Activated CD4-positive, alpha-beta T cell treated with anti-CD3 and anti-CD28 coated beads for 36 hours (primary cell): ENCODE results near the gene WNT8B. TPM values are rescaled to one million over a fixed set of nuclear protein-coding genes. Genes with fewer than 3 reads are reported as not detected.
A peak's percentile ranks its signal among the peaks of the same experiment; 100 is the strongest.

Experiments
- ATAC-seq: fragments of 200-7000 bp; cut with Tn5 transposase; one replicate; pipeline ENCODE4 v1.10.0; 2021; ENCODE audit warnings: mild to moderate bottlenecking, moderate library complexity
- CTCF ChIA-PET: fragments of 350-600 bp; sonication (Branson Sonifier 250); formaldehyde crosslinking; loops from one replicate; lab custom pipeline; 2021; ENCODE audit warnings: antibody characterized with exemption; lab: Charles Lee
- POLR2A ChIA-PET: fragments of 350-600 bp; sonication (Branson Sonifier 250); formaldehyde crosslinking; loops from one replicate; lab custom pipeline; 2021; ENCODE audit warnings: antibody characterized with exemption, inconsistent platforms; lab: Charles Lee
- DNase-seq: peaks from one replicate; pipeline ENCODE4 v3.0.0-alpha.2; 2020
- H3K27ac Mint-ChIP-seq: one replicate; pipeline ENCODE4 v1.8.0; 2021; ENCODE audit warnings: mixed read lengths
- H3K27me3 Mint-ChIP-seq: one replicate; pipeline ENCODE4 v1.8.0; 2021; ENCODE audit warnings: mixed read lengths
- H3K36me3 Mint-ChIP-seq: one replicate; pipeline ENCODE4 v1.8.0; 2021; ENCODE audit warnings: low read depth, mixed read lengths
- H3K4me1 Mint-ChIP-seq: one replicate; pipeline ENCODE4 v1.8.0; 2021; ENCODE audit warnings: mixed read lengths
- H3K4me3 Mint-ChIP-seq: one replicate; pipeline ENCODE4 v1.8.0; 2021; ENCODE audit warnings: mild to moderate bottlenecking, moderate library complexity, mixed read lengths
- H3K9me3 Mint-ChIP-seq: one replicate; pipeline ENCODE4 v1.8.0; 2021; ENCODE audit warnings: low read depth, mixed read lengths
- intact Hi-C, 2 experiments: fragments of 100-400 bp; cut with DNase I in 1 of 2; cut with micrococcal nuclease in 1 of 2; formaldehyde crosslinking; loops; one replicate each; pipeline versions ENCODE4 v1.14.2 to v1.15.1; 2022 to 2024; cut with DNase I, micrococcal nuclease
- total RNA-seq, 2 experiments: library from RNA; stranded (reverse); gene quantifications; one replicate each; pipeline ENCODE4 v1.2.3, GENCODE V29; 2021

Gene WNT8B
- total RNA-seq, 2 experiments from 2014 or later = 0.40 to 0.43 TPM

- H3K4me1 Mint-ChIP-seq = peaks cover 37% of the 10 kb centered on the region
- peak within 1 kb of the TSS; percentile 88 for H3K4me3 Mint-ChIP-seq
- H3K9me3 Mint-ChIP-seq = no peaks in the 10 kb centered on the region
- CTCF ChIA-PET = interaction anchor here (1.0 to 9.6 kb wide), 5 partner anchors 9 to 489 kb away, joined by 3 to 91 read pairs (median 6); partner anchors contain the start of gene SEC31B
- peaks cover 44% of the 10 kb centered on the region for H3K36me3 Mint-ChIP-seq
- DNase-seq (peak; percentile 93), ATAC-seq (peak; percentile 72)
- peak within 1 kb of the TSS; percentile 99 for H3K27ac Mint-ChIP-seq
- no peaks in the 10 kb centered on the region for H3K27me3 Mint-ChIP-seq
- POLR2A ChIA-PET = interaction anchor here (0.5 to 2.2 kb wide), 2 partner anchors 9 to 19 kb away, joined by 4 to 6 read pairs; no protein-coding TSS in a partner anchor
- intact Hi-C loops = loop anchor here (1.0 to 10.0 kb wide), 6 partner anchors 18 to 1285 kb away; partner anchors contain the start of genes NPM3 (in 1 of the 2), OGA (in 1 of the 2) and SCD (in 1 of the 2)
These were observed 66.9 kb downstream of the WNT8B start, which contains the start of gene NDUFB8 for GRCh38 chr10:100529475-100530298. TSS of gene NDUFB8 (minus strand) at chr10:100529871. CDS start at chr10:100529851, 20 bp downstream.

DNA sequence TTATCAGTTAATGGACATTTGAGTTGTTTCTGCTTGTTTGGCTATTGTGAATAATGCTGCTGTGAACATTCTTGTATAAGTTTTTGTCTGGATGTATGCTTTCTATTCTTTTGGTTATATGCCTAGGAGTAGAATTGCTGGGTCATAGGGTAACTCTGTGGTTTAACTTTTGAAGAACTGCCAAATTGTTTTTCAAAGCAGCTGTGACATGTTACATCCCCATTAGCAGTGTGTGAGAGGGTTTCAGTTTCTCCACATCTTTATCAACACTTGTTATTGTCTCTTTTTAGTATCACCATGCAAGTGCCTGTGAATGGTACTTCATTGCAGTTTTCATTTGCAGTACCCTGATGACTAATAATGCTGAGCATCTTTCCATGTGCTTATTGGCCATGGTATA is 69.0 kb downstream of the WNT8B start:
- Mint-ChIP-seq H3K4me3 (no peak overlapping the region), H3K27ac (no peak overlapping the region), H3K9me3 (no peaks in the 10 kb centered on the region), H3K27me3 (no peaks in the 10 kb centered on the region), H3K36me3 (peaks cover 28% of the 10 kb centered on the region), H3K4me1 (peaks cover 31% of the 10 kb centered on the region)
- no peak for DNase-seq
- intact Hi-C loops = loop anchor here in 1 of 2 experiments (10.0 kb wide), 2 partner anchors 1253 to 1283 kb away; partner anchors contain the start of genes NPM3 and OGA
- ChIA-PET CTCF (interaction anchor here (1.0 to 1.4 kb wide), 2 partner anchors 14 to 161 kb away, joined by 3 to 5 read pairs; no protein-coding TSS in a partner anchor), POLR2A (no interaction called here)
- peak; percentile 13 for ATAC-seq

Other genes with a start within 250 kb of the WNT8B start
- 10 to 100 TPM; 20.2 to 23.5 TPM for gene CHUK, start 233.4 kb upstream of the WNT8B start, total RNA-seq
- gene CWF19L1, start 195.4 kb upstream of the WNT8B start, total RNA-seq = 10 to 100 TPM; 43.4 to 47.5 TPM
- 10 to 100 TPM; 45.0 to 45.7 TPM for gene BLOC1S2, start 176.3 kb upstream of the WNT8B start, total RNA-seq
- not detected for gene PKD2L1, start 132.8 kb upstream of the WNT8B start, total RNA-seq
- 100 to 1,000 TPM; 203 to 206 TPM for gene SCD, start 115.8 kb upstream of the WNT8B start, total RNA-seq
- gene SEC31B, start 56.9 kb downstream of the WNT8B start, total RNA-seq = 10 to 100 TPM; 36.0 to 36.7 TPM
- 100 to 1,000 TPM; 291 to 375 TPM for gene NDUFB8, start 66.9 kb downstream of the WNT8B start, total RNA-seq
- gene HIF1AN, start 72.9 kb downstream of the WNT8B start, total RNA-seq = 10 to 100 TPM; 45.9 to 50.8 TPM